ENCODE data around the gene PTPRE.
"Not testable (repeated sequence)": the region's sequence is repeated elsewhere in the genome, so short reads cannot be mapped to it uniquely, and the experiment has no call there.

The PTPRE gene

GRCh38 chr10:128091636-128092210, 184.8 kb downstream of the PTPRE start:
- DNase-seq (ENCODE audit: low spot score): no peak

GRCh38 chr10:128092454-128092853, 185.6 kb downstream of the PTPRE start:
- DNase-seq (ENCODE audit: low spot score): no peak

DNA sequence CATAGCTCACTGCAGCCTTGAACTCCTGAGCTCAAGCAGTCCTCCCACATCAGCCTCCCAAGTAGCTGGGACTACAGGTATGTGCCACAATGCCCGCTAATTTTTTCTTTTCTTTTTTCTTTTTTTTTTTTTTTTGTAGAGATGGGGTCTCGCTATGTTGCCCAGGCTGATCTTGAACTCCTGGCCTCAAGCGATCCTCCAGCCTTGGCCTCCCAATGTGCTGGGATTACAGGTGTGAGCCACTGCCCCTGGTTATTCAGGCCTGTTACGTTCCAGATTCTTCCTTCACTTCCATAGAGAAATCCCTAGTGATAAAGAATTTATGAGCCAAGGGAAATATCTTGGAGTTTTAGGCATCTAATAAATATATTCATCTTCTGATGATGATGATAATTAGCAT, 187.7 kb downstream of the PTPRE start:
- not testable (repeated sequence) for DNase-seq (ENCODE audit: low spot score)

GRCh38 chr10:128095027-128095752, 188.3 kb downstream of the PTPRE start:
- DNase-seq (ENCODE audit: low spot score): no peak

- DNase-seq (ENCODE audit: low spot score): no peak
These were observed 189.0 kb downstream of the PTPRE start for GRCh38 chr10:128095753-128096469.

DNA sequence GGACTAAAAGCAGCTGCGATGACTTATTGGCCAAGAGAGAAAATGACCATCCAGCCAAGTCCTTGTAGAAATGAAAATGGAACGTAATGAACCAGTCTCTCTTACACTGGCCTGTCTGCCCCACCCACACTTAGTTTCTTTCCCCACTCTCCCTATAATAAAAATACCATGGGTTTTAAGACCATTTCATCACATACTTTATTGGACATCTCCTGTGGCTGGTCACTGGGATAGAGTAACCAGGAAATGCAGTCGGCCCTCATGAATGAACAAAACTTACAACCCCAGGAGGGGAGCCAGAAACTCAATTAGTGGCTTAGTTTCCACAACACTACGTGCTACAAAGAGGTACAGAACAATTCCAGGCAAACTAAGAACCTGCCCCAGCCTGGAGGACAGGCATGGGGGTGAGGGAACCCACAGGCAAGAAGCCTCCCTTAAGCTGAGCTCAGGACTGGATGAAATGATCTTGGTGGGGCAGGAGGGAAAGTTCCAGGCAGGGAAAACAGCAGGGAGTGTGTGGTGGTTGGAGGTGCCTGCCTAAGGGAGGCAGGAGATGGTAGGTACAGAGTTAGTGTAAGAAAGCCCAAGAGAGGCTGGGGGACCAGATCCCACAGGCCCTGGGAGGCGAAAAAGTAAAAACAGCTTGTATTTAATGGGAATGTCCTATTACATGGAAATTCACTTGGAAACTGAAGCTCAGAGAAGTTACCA, 189.7 kb downstream of the PTPRE start:
- no peak for DNase-seq (ENCODE audit: low spot score)

DNA sequence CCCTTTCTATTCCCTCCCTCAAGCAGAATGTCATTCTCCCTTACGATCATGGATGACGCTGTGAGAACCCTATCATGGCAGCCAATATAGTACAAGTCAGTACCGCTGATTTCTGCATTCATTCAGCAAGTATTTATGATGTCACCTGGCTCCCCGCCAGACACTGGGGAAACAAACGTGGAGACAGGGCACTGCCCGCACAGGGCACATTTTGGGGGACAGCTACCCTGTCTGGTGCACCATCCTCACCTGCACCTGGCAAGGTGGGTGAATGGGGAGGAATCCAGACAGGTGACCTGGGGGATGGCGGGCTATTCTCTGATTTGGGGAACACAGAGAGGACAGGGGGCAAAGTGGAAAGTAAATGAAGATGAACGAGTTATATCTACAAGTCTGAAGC, 190.9 kb downstream of the PTPRE start:
- no peak for DNase-seq (ENCODE audit: low spot score)

DNA sequence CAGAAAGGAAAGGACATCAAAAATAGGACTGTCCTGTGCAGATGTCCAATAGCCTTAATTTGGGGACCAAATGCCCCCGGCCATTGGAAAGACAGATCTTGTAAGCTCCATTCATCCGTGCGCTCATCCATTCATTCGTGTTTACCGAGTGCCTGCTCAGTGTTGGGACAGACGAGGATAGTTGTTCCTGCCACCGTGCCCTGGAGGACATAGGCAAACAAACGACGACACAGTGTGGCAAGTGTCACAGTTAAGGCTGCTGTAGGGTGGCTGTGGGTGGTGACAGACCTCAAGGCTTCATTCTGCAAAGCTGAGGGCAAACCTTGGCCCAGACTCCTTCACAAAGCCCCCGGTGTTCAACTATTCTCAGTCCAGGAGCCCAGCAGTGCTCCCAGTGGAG, 191.7 kb downstream of the PTPRE start:
- DNase-seq (ENCODE audit: low spot score): no peak

DNA sequence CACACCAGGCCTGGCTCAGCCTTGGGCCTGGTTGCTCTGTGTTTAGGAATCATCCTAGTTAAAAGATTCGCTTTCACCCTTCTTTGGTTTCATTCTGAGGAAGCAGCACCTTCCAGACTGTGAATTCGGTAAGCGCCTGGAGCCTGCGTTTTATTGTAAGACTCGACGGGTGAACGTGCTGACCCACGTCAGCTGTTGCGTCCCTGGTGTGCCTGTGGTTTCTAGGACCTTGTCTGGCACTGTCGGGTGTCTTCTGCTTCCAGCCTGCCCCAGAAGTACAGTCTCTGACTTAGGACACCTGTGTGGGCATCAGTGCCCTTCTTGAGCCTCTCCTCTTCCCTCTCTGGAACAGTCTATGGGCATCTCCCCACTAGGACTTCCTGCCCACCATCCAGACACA, 193.0 kb downstream of the PTPRE start:
- DNase-seq (ENCODE audit: low spot score): no peak

DNA sequence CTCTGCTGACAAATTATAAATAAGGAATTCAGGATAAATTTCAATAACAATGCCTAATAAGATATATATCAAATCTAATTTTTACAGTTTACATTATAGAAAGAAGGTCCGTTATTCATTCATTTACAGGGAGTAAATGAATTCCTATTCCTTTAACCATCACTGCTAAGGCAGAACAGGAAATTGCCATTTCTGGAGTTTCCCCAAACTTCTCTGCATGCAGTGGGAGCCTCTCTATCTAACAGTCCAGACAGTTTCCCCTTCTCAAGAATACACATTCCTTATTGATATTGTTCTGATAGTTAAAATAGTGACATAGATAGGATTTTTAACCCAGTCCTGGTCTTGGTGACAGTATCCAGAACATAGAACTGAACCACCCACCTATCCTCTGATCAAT, 195.0 kb downstream of the PTPRE start:
- no peak for DNase-seq (ENCODE audit: low spot score)

DNA sequence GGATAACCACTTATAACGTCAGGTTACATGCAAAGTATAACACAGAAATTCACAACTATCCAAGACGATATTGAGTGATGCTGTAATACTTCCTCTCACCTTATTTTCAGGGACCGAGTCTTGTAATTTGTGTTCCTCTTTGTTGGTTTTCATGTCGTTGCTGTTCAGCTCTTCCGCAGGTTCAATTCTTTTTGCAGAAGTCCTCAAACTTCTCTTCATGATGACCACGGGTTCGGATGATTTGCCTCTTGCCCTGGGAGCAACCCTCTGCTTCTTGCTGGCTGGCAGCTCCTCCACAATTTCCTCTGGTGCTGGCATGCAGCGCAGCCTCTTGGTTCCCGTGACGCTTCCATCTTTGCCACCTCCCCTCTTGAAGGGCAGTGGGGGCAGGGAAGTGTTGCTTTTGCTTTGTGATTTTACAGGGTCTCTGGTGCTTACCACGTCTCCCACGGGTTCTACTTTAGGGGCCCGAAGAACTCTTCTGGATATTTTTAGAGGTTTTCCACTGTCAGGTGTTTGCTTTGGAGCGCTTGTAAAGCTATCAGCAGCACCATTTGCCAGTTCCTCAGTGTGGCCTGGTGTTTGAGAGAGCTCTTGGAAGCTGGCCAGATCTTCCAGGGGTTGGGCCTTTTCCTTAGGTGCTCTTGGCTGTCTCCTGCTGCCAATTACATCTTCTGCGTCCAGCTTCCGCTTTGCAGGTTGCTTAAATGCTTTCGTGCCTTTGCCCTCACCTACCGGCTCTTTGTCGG, 195.8 kb downstream of the PTPRE start:
- no peak for DNase-seq (ENCODE audit: low spot score)

DNA sequence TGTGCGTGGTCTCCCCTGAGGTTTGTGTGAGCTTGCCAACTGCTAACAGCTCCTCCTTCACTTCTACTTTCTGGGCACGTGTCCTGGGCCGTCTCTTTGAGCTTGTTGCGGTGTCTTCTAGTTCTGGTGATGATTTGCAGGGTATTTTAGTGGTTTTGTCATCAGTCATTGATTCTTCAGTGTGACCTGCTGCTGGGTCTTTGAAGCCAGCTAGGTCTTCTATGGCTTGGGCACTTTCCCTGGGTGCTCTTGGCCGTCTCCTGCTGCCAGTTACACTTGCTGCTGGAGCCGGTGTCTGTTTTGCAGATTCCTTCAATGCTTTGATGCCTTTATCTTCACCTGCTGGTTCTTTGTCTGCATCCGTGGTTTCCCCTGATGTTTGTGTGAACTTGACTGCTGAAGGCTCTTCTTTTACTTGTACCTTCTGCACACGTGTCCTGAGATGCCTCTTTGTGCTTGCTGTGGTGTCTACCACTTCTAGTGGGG, 196.4 kb downstream of the PTPRE start:
- no peak for DNase-seq (ENCODE audit: low spot score)

GRCh38 chr10:128105383-128105782, 198.5 kb downstream of the PTPRE start:
- DNase-seq (ENCODE audit: low spot score): no peak

GRCh38 chr10:128109707-128110106, 202.8 kb downstream of the PTPRE start:
- DNase-seq (ENCODE audit: low spot score): no peak

DNA sequence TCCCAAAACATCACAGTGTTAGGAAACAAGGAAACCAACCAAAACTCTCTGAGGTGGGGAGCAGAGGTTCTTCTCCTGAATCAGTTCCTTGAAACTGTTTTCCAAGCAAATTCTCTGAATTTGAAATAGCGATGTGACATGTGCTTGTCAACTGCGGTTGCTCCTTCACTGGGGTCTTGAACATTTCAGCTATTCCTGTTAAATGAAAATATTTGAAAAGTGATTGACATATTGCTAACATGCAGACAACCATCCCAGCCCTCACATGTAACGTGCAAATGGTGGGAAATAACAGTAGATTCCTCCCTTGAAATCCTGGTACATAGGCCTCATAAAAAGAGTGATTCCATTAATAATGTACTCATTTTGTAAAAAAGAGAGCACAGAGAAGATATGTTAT, 203.4 kb downstream of the PTPRE start:
- no peak for DNase-seq (ENCODE audit: low spot score)

DNA sequence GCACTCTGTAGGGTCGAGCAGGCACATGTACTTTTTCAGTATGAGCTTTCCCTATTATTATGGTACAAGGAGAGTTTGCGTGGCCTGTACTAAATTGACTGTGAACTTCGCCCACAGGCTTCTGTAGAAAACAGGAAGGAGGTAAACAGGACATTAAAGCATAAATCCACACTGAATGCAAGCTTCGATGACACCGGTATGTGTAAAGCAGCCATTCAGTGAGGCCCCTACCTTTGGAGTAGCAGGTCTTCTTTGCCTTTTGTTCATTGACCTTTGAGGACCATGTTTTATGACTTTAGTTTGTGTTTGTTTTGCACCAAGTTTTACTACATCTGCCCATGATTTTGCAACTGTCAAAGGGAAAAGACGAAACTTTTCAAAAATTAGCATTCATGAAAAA, 204.8 kb downstream of the PTPRE start:
- DNase-seq (ENCODE audit: low spot score): no peak

GRCh38 chr10:128113026-128113425, 206.1 kb downstream of the PTPRE start:
- DNase-seq (ENCODE audit: low spot score): no peak

DNA sequence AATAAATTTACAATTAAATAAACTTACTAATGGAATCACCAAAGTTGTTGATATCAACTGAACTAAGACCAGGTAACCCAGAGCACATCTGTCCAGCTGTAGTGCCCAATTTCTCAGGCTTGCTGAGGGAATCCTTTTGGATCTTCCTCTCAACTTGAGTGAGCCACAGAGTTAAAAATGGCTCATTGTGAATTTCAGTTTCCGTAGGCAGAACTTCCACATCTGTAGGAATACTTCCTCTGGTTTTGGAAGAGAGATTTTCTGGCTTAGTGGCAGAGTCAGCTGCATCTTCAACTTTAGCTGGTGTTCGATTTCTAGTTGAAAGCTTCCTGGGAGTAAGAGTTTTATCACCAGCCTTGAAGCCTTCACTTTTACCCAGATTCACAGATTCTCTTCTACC, 208.0 kb downstream of the PTPRE start:
- no peak for DNase-seq (ENCODE audit: low spot score)

DNA sequence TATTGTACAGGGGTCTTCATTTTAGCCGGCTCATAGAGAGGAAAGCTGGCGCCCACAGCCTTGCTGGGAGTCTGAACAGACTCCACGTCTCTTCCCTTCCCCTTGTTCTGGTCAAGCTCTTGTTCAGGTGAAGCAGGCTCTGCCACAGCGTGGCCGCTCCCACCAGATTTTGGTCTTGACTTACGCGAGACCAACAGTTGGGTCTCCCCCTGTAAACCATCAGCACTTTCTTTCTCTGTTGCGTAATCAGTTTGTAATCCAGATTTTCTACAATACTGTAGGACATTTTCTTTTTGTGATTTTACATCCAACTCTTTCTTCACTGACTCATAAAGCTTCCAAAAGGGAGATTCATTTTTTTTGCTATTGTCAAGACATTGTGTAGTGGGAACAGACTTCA, 208.5 kb downstream of the PTPRE start:
- no peak for DNase-seq (ENCODE audit: low spot score)

DNA sequence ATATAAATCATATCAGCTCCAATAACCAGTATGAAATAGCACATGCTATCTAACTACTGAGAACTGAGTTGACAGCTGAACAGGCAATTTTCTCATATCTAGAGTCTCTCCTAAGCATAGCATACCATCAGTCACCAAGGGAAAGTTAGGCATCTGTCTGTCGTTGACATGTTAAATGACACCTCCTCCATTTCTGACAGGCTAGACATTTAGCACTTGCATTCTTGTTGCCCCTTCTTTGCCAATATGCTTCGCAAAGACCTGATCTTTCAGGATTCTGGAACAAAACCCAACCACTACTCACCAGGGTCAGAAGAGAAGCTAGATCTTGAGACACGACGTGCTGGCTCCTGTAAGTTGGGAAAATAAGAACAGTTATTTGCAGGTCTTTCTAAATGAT, 209.3 kb downstream of the PTPRE start:
- DNase-seq (ENCODE audit: low spot score): no peak

GRCh38 chr10:128116851-128117615, 210.1 kb downstream of the PTPRE start:
- no peak for DNase-seq (ENCODE audit: low spot score)
